ENCODE data around the gene ADH1B.
"Not testable (repeated sequence)": the region's sequence is repeated elsewhere in the genome, so short reads cannot be mapped to it uniquely, and the experiment has no call there.

The ADH1B gene
- total RNA-seq: 0 reads per million in 9 experiments

DNA sequence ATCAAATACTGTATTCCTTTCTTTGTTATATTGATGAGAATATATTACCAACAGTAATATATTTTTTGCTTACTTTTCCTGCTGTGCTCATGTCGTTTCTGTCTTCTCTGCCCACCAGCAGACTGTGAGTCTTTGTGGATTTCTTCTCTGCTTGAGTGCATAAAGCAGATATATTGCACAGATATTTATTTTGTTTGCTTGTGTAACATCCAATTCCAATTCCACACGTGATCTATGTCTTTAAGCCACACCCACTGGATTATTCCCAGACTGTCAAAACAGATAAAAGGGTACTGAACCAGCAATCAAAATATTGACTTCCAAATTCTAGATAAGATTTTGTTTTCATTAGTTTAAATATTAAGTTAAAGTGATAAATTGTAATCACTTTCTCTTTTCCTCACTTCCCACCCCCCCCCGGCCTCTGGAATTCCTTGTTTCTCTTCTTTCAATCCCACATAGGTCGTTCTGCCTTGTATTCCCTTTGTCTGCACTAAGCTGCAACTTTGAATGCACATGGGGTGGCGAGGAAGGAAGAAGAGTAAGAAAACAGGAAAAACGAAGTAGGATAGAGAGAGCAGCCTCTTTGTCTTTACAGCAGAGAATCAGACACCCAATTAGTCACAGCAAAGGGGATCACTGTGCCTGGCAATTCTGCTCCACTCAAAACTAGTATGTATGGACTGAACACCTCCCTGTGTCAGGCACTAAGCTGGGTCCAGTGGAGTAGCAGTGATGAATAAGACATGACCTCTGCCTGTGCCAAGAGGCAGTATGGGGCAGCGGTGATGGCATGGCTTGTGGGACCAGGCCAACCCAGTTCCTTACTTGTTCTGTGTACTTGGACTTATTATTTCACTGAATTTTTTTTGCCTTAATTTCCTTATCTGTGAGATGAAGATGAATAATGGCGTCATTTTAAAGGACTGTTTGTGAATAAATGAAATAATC, at the start of gene ADH1B:
TSS of gene ADH1B (minus strand) at position 161 of the 951 bp plus-strand sequence. CDS start at position 91, 70 bp downstream.
- Mint-ChIP-seq H3K4me1 (ENCODE audit: low read depth in 2 of 2) (no peaks in the 10 kb centered on the region), H3K36me3 (ENCODE audit: insufficient read depth) (no peaks in the 10 kb centered on the region), H3K27me3 (peaks cover 0 to 7% of the 10 kb centered on the region in 2 donors), H3K9me3 (no peaks in the 10 kb centered on the region), H3K4me3 (no peak within 1 kb of the TSS), H3K27ac (no peak within 1 kb of the TSS)
- no peak for ATAC-seq (replicated peaks)
- DNase-seq: no peak

DNA sequence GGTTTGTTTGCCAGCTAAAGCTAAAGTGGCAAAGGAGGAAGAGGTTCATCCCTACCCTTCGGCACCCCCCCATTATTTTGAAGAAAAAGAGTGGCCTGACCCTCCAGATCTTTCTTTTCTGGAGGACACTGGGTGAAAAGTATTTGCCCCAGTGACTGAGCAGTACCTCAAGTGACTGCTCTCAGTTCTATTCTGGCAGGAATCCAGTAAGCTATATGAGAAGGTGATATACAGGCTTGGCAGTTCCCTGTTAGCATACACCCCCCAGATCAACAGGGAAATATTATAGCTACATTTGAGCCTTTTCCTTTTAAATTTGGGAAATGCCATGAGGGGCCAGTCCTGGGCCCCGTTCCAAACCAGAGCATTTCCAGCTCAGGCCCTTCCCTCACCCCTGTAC, 46.6 kb upstream of the ADH1B start:
- not testable (repeated sequence) for H3K4me3 Mint-ChIP-seq, H3K9me3 Mint-ChIP-seq
- H3K27me3 Mint-ChIP-seq: peaks cover 14 to 18% of the 10 kb centered on the region in 2 donors

DNA sequence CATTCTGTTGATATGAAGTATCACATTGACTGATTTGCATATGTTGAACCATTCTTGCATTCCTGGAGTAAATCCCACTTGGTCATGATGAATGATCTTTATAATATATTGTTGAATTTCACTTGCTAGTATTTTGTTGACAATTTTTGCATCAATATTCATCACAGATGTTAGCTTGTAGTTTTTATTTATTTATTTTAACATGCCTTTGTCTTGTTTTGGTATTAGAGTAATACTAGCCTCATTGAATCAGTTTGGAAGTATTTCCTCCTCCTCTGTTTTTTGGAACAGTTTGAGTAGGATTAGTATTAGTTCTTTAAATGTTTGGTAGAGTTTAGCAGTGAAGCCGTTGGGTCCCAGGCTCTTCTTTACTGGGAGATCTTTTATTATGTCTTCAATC, 45.3 kb upstream of the ADH1B start:
- no peaks in the 10 kb centered on the region for H3K36me3 Mint-ChIP-seq (ENCODE audit: insufficient read depth)
- ATAC-seq (replicated peaks): no peak
- H3K4me1 Mint-ChIP-seq (ENCODE audit: low read depth in 2 of 2): peaks cover 0 to 5% of the 10 kb centered on the region in 2 donors

More for the DNA sequence above, 46.6 kb upstream of the ADH1B start:
- not testable (repeated sequence) for DNase-seq; ATAC-seq (replicated peaks); H3K27ac Mint-ChIP-seq; H3K4me1 Mint-ChIP-seq (ENCODE audit: low read depth in 2 of 2); H3K36me3 Mint-ChIP-seq (ENCODE audit: insufficient read depth)

DNA sequence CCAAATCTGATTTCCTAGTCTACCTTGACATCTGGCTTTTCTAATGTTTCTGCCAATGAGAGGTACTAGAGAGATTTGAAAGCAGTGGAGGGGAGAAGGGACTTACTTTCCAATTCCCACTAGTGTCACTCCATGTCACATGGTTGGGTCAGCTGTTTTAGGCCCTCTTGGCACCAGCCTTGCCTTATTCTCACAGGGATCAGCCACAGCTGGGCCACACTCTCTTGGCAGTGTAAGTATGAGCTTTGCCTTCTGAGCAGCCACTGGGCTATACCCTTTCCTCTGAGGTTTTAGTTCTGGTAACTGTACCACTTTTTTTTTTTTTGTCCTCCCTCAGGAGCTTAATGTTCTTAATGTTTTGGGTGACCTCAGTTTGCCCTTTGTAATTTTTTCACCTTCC, 41.6 kb upstream of the ADH1B start:
- no peak overlapping the region for H3K27ac Mint-ChIP-seq
- H3K27me3 Mint-ChIP-seq: peaks cover 5 to 8% of the 10 kb centered on the region in 2 donors

More for the DNA sequence above, 45.3 kb upstream of the ADH1B start:
- no peak for DNase-seq
- H3K27ac Mint-ChIP-seq: no peak overlapping the region
- peaks cover 14 to 18% of the 10 kb centered on the region in 2 donors for H3K27me3 Mint-ChIP-seq
- H3K4me3 Mint-ChIP-seq: no peak overlapping the region
- no peaks in the 10 kb centered on the region for H3K9me3 Mint-ChIP-seq

DNA sequence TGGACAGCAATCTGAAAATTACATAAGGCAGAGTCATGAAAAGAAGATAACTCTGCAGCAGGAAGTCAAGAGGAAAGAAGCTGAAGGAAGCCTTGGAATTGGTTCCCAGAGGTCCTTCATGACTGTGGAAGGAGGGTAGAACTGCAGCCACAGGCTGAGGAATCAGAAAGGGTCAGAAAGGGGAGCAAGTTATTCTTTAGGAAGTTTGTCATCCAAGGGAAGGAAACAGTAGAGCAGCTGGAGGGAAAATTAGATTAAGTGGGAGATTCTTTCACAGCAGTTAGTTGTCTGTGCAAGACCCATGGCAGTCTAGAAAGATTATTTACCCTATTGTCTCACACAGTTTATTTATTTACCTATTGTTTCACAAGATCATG, 40.7 kb upstream of the ADH1B start:
- Mint-ChIP-seq H3K36me3 (ENCODE audit: insufficient read depth) (no peaks in the 10 kb centered on the region), H3K27me3 (peaks cover 0 to 5% of the 10 kb centered on the region in 2 donors), H3K27ac (no peak overlapping the region), H3K4me3 (no peak overlapping the region), H3K9me3 (no peaks in the 10 kb centered on the region), H3K4me1 (ENCODE audit: low read depth in 2 of 2) (peaks cover 0 to 5% of the 10 kb centered on the region in 2 donors)
- ATAC-seq (replicated peaks) (no peak), DNase-seq (no peak)

More for the DNA sequence above, 41.6 kb upstream of the ADH1B start:
- Mint-ChIP-seq H3K9me3 (no peaks in the 10 kb centered on the region), H3K4me3 (no peak overlapping the region), H3K4me1 (ENCODE audit: low read depth in 2 of 2) (peaks cover 0 to 5% of the 10 kb centered on the region in 2 donors), H3K36me3 (ENCODE audit: insufficient read depth) (no peaks in the 10 kb centered on the region)
- DNase-seq (no peak), ATAC-seq (replicated peaks) (no peak)

DNA sequence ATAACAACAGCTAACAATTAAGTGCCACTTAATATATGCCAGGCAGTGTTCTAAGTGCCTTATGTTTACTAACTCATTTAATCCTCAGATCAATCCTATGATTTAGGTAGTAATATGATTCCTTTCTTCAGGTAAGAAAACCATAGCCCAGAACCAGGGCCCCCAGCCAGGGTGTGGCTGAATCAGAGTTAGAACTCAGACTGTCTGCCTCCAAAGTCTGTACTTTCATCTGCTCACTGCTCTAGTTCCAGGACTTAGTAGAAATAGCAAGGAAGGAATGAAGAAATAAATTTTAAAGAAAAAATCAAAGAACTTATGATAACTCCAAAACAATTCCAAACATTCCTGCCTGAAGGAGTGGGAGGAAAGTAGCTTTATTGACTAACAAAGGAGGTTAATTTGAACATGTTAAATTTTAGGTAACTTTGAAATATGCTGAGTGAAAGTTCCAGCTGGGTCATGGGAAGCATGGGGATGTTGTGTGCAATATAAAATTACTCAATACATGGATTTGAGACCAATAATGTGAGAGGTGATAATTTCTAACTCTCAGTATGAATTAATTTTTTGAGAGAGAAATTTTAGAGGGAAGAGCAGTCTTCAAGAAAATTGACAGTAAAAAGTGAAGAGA, 40.2 kb upstream of the ADH1B start:
- Mint-ChIP-seq H3K4me3 (no peak overlapping the region), H3K27me3 (peaks cover under 1 to 5% of the 10 kb centered on the region in 2 donors), H3K9me3 (no peaks in the 10 kb centered on the region), H3K36me3 (ENCODE audit: insufficient read depth) (no peaks in the 10 kb centered on the region), H3K27ac (no peak overlapping the region), H3K4me1 (ENCODE audit: low read depth in 2 of 2) (peaks cover 0 to 5% of the 10 kb centered on the region in 2 donors)
- no peak for ATAC-seq (replicated peaks)
- no peak for DNase-seq

DNA sequence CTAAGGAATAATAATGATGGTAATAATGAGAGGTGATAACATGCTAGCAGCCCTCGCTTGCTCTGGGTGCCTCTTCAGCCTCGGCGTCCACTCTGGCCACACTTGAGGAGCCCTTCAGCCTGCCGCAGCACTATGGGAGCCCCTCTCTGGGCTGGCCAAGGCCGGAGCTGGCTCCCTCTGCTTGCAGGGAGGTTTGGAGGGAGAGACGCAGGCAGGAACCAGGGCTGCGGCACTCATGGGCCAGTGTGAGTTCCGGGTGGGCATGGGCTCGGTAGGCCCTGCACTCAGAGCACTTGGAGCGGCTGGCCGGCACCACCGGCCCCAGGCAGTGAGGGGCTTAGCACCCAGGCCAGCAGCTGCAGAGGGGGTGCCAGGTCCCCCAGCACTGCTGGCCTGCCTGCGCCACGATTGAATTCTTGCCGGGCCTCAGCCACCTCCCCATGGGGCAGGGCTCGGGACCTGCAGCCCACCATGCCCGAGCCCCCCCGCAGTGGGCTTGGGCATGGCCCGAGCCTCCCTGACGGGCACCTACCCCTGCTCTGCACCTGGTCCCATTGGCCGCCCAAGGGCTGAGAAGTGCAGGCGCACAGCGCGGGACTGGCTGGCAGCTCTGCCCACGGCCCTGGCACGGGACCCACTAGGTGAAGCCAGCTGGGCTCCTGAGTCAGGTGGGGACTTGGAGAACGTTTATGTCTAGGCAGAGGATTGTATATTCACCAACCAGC, 38.4 kb upstream of the ADH1B start:
- peaks cover 4 to 5% of the 10 kb centered on the region in 2 donors for H3K4me1 Mint-ChIP-seq (ENCODE audit: low read depth in 2 of 2)
- no peaks in the 10 kb centered on the region for H3K36me3 Mint-ChIP-seq (ENCODE audit: insufficient read depth)
- H3K27me3 Mint-ChIP-seq: peaks cover 0 to 12% of the 10 kb centered on the region in 2 donors
- H3K4me3 Mint-ChIP-seq: no peak overlapping the region
- no peak for DNase-seq
- no peaks in the 10 kb centered on the region for H3K9me3 Mint-ChIP-seq
- ATAC-seq (replicated peaks): no peak
- H3K27ac Mint-ChIP-seq: no peak overlapping the region

DNA sequence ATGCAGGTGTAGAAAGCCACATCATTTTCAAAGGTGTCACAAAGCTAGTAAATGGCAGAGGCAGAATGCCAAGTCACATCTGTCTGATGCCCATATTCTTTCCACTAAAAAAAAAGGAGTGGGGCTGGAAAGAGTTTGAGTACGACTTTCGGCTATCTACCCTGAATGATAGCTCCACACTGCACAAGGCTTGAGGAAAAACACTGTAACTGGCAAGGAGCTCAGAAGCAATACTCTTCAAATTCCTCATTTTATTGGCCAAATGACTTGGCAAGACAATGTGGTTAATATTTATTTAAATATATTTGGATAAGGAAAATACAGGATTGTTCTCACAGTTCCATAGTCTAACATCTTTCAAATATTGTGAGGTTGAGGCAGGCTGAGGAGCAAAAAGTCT, 36.7 kb upstream of the ADH1B start:
- H3K27me3 Mint-ChIP-seq: peaks cover 0 to 12% of the 10 kb centered on the region in 2 donors
- no peak overlapping the region for H3K27ac Mint-ChIP-seq
- ATAC-seq (replicated peaks) (no peak), DNase-seq (no peak)
- no peaks in the 10 kb centered on the region for H3K36me3 Mint-ChIP-seq (ENCODE audit: insufficient read depth)
- no peak overlapping the region for H3K4me3 Mint-ChIP-seq
- H3K9me3 Mint-ChIP-seq: peaks cover 0 to 3% of the 10 kb centered on the region in 2 donors
- H3K4me1 Mint-ChIP-seq (ENCODE audit: low read depth in 2 of 2): peaks cover 4 to 5% of the 10 kb centered on the region in 2 donors

DNA sequence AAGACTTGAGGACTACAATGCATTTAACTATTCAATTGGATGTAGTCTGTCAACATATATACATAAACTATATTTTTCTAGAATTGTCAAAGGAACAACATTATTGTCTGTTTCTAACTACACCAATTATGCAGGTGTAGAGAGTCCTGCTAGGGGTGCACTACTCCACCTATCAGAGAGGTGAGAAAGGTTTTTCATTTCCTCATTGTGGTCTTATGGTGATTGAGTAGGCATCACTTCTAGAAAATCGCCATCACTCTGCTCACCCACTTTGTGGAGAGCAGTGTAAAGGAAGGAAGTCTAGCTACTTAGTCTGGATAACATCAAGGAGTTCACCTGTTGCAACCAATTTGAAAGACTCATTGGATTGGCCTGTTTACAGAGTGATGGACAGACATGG, 35.8 kb upstream of the ADH1B start:
- H3K4me1 Mint-ChIP-seq (ENCODE audit: low read depth in 2 of 2): peaks cover 0 to 4% of the 10 kb centered on the region in 2 donors
- no peak overlapping the region for H3K27ac Mint-ChIP-seq
- no peak overlapping the region for H3K4me3 Mint-ChIP-seq
- no peak for DNase-seq
- no peak for ATAC-seq (replicated peaks)
- no peaks in the 10 kb centered on the region for H3K36me3 Mint-ChIP-seq (ENCODE audit: insufficient read depth)
- peaks cover 0 to 7% of the 10 kb centered on the region in 2 donors for H3K9me3 Mint-ChIP-seq
- H3K27me3 Mint-ChIP-seq: peaks cover 0 to 12% of the 10 kb centered on the region in 2 donors

DNA sequence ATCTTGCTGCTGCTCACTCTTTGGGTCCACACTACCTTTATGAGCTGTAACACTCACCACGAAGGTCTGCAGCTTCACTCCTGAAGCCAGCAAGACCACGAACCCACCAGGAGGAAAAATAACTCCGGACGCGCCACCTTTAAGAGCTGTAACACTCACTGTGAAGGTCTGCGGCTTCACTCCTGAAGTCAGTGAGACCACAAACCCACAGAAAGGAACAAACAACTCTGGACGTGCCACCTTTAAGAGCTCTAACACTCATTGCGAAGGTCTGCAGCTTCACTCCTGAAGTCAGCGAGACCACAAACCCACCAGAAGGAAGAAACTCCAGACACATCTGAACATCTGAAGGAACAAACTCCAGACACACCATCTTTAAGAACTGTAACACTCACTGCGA, 34.9 kb upstream of the ADH1B start:
- not testable (repeated sequence) for H3K36me3 Mint-ChIP-seq (ENCODE audit: insufficient read depth); H3K4me3 Mint-ChIP-seq; H3K9me3 Mint-ChIP-seq; ATAC-seq (replicated peaks); DNase-seq; H3K27ac Mint-ChIP-seq; H3K4me1 Mint-ChIP-seq (ENCODE audit: low read depth in 2 of 2)
- peaks cover 0 to 12% of the 10 kb centered on the region in 2 donors for H3K27me3 Mint-ChIP-seq

DNA sequence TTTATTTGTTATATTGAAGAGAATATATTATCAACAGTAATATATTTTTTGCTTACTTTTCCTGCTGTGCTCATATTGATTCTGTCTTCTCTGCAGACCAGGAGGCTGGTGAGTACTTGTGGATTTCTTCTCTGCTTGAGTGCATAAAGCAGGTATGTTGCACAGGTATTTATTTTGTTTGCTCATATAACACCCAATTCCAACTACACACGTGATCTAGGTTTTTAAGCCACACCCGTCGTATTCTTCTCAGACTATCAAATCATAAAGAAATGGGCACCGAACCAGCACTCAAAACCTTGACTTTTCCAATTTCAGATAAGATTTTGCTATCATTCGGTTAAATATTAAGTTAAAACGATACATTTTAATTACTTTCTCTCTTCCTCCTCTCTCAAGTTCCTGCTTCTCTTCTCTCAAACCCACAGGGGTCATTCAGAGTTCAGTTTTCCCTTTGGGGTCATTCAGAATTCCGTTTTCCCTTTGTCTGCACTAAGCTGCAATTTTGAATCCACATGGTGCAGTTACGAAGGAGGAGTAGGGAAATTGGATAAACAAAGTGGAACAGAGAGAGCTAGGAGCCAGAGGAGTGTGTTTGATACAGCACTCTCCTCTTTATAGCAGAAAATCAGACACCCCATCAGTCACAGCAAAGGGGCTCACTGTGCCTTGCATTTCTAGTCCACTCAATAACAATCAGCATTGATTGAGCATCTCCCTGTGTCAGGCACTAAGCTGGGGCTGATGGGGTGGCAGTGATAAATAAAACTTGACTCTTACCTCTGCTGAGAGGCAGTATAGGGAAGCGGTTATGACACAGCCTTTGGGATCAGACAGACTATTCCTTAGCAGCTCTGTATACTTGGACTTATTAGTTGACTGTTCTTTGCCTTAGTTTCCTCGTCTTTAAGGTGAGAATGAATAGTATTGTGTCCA, 31.7 kb upstream of the ADH1B start, which contains the start of gene ADH1C:
TSS of gene ADH1C (minus strand) at position 145 of the 936 bp plus-strand sequence. CDS start at position 74, 71 bp downstream.
- ATAC-seq (replicated peaks) (no peak), DNase-seq (no peak)
- H3K36me3 Mint-ChIP-seq (ENCODE audit: insufficient read depth): no peaks in the 10 kb centered on the region
- H3K4me1 Mint-ChIP-seq (ENCODE audit: low read depth in 2 of 2): peaks cover 0 to 4% of the 10 kb centered on the region in 2 donors
- no peak within 1 kb of the TSS for H3K4me3 Mint-ChIP-seq
- peaks cover 0 to 7% of the 10 kb centered on the region in 2 donors for H3K9me3 Mint-ChIP-seq
- peaks cover 0 to 12% of the 10 kb centered on the region in 2 donors for H3K27me3 Mint-ChIP-seq
- no peak within 1 kb of the TSS for H3K27ac Mint-ChIP-seq

DNA sequence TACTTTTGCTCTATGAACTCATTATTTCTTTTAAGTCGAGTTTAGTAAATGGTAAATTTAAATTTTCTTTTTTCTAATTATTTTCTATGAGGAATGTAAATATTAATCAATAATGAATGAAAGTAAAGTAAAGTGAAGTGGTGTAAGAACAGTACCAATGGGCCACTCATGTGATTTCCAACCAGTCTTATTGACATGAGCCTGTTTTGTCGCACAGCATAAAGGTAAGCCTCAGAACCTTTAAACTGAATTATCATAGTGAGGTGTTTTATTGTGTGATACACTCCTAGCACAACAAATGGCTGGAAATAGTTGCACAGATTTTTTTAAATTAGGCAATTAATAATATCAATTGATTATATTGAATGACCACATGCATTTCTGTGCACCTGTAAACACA, 30.3 kb upstream of the ADH1B start:
- ATAC-seq (replicated peaks): no peak
- no peaks in the 10 kb centered on the region for H3K36me3 Mint-ChIP-seq (ENCODE audit: insufficient read depth)
- H3K9me3 Mint-ChIP-seq: peaks cover 0 to 7% of the 10 kb centered on the region in 2 donors
- H3K27ac Mint-ChIP-seq: no peak overlapping the region
- peaks cover 0 to 4% of the 10 kb centered on the region in 2 donors for H3K4me1 Mint-ChIP-seq (ENCODE audit: low read depth in 2 of 2)
- H3K27me3 Mint-ChIP-seq: peaks cover 0 to 12% of the 10 kb centered on the region in 2 donors
- no peak for DNase-seq
- no peak overlapping the region for H3K4me3 Mint-ChIP-seq
